GM13976 (cell line): ENCODE data around the gene ATXN7L1.

Experiments
- DNase-seq: peaks from one replicate; pipeline ENCODE4 v3.0.0; 2012; ENCODE audit warnings: low spot score
- in situ Hi-C: fragments of 300-500 bp; cut with MboI; formaldehyde crosslinking; loops from one replicate; pipeline ENCODE4 v1.12.0; 2022; ENCODE audit warnings: low sequenced_read_pairs, mixed read lengths, inconsistent platforms; ENCODE audit not compliant: unreplicated experiment
- TF ChIP-seq, protein P1 (sequence below): IDR thresholded peaks from 2 replicates; pipeline ENCODE4 v1.5.1; 2012; ENCODE audit warnings: borderline replicate concordance, mild to moderate bottlenecking; ENCODE audit not compliant: insufficient read depth; ENCODE audit errors: extremely low read depth, missing control alignments, control extremely low read depth

ATXN7L1 gene

GRCh38 chr7:105567821-105568220, 308.6 kb downstream of the ATXN7L1 start:
- TF ChIP-seq, protein P1, sequence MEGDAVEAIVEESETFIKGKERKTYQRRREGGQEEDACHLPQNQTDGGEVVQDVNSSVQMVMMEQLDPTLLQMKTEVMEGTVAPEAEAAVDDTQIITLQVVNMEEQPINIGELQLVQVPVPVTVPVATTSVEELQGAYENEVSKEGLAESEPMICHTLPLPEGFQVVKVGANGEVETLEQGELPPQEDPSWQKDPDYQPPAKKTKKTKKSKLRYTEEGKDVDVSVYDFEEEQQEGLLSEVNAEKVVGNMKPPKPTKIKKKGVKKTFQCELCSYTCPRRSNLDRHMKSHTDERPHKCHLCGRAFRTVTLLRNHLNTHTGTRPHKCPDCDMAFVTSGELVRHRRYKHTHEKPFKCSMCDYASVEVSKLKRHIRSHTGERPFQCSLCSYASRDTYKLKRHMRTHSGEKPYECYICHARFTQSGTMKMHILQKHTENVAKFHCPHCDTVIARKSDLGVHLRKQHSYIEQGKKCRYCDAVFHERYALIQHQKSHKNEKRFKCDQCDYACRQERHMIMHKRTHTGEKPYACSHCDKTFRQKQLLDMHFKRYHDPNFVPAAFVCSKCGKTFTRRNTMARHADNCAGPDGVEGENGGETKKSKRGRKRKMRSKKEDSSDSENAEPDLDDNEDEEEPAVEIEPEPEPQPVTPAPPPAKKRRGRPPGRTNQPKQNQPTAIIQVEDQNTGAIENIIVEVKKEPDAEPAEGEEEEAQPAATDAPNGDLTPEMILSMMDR = no peak
- in situ Hi-C loops = no loop called here
- no peak for DNase-seq

GRCh38 chr7:105567024-105567423, 309.4 kb downstream of the ATXN7L1 start:
- no peak for DNase-seq
- TF ChIP-seq, protein P1 = no peak
- in situ Hi-C loops = no loop called here

DNA sequence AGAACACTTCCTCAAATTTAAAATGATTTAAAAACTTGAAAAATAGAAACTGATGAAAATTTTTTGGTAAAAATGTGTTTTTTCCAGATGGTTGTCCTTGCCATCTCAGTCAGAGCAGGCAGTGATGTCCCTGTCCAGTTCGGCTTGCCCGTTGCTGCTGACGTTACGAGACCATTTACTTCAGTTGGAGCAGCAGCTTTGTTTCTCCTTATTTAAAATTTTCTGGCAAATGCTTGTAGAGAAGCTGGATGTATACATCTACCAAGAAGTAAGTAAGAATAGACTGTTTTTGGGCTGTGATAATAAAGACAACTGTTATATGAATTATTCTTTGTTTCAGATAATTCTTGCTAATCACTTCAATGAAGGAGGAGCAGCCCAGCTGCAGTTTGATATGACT, 311.2 kb downstream of the ATXN7L1 start:
- TF ChIP-seq, protein P1 = no peak
- in situ Hi-C loops = no loop called here
- no peak for DNase-seq

DNA sequence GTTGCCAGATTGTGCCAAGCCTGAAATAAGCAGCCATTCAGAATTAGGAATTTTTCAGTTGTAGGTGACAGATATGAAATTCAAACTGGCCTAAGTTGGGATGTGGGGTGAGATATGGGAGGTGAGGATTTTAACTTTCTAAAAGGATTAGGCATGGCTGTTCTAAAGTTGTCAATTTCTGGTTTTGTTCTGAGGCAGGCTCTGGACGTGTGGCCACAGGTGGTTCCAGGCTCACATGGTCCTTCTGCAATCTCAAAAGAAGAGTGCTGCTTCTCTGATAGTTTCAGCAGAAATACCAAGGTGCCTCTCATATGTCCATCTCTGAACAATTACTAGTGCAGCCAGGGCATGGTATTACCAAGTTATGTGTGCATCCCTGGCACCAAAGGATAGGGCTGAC, 316.5 kb downstream of the ATXN7L1 start:
- TF ChIP-seq, protein P1 = no peak
- in situ Hi-C loops = no loop called here
- DNase-seq = no peak
